ENCODE results near the gene CLIC4.

DNA sequence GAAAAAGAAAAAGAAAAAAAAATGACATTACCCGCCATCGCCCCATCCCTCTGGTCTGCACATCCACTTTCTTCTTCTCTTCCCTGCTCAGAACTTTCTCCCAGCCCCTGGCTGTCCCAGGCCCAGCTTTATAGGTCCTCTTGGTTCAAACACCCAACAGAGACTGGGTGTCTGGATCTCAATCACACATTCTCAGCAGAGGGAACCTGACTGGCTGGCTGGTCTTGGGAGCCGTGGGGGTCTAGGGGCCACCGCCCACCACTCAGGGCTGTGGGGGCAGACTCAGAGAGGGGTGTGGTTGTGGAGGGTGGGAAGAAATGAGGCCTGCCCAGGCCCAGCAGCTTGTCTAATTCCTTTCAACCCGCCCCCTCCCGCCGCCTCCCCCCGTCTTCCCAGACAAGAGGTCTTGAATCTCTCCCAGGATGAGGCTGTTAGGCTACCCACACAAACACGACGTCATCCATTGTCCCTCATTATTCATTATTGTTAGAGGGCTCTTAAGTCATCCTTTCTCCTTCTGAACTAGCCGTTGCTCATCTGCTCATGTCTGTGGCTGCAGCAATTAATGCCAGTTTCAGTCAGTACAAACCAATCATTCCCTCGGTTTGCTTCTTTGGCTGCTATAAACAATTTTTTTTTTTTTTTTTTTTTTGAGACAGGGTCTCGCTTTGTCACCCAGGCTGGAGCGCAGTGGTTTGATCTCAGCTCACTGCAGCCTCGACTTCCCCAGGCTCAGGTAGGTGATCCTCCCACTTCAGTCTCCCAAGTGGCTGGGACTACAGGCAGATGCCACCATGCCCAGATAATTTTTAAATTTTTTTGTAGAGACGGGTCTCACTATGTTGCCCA is 40.6 kb upstream of the CLIC4 start:
- TF ChIP-seq, protein P1, sequence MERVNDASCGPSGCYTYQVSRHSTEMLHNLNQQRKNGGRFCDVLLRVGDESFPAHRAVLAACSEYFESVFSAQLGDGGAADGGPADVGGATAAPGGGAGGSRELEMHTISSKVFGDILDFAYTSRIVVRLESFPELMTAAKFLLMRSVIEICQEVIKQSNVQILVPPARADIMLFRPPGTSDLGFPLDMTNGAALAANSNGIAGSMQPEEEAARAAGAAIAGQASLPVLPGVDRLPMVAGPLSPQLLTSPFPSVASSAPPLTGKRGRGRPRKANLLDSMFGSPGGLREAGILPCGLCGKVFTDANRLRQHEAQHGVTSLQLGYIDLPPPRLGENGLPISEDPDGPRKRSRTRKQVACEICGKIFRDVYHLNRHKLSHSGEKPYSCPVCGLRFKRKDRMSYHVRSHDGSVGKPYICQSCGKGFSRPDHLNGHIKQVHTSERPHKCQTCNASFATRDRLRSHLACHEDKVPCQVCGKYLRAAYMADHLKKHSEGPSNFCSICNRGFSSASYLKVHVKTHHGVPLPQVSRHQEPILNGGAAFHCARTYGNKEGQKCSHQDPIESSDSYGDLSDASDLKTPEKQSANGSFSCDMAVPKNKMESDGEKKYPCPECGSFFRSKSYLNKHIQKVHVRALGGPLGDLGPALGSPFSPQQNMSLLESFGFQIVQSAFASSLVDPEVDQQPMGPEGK (CRISPR knock-in tag; IDR thresholded peaks at IDR 0.05; ENCODE audit: borderline replicate concordance), result no peak
- TF ChIP-seq, protein P2, sequence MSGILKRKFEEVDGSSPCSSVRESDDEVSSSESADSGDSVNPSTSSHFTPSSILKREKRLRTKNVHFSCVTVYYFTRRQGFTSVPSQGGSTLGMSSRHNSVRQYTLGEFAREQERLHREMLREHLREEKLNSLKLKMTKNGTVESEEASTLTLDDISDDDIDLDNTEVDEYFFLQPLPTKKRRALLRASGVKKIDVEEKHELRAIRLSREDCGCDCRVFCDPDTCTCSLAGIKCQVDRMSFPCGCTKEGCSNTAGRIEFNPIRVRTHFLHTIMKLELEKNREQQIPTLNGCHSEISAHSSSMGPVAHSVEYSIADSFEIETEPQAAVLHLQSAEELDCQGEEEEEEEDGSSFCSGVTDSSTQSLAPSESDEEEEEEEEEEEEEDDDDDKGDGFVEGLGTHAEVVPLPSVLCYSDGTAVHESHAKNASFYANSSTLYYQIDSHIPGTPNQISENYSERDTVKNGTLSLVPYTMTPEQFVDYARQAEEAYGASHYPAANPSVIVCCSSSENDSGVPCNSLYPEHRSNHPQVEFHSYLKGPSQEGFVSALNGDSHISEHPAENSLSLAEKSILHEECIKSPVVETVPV (CRISPR knock-in tag; IDR thresholded peaks at IDR 0.05), result no peak
- TF ChIP-seq ZFP30 (CRISPR knock-in tag; IDR thresholded peaks at IDR 0.05) (no peak), BACH2 (CRISPR knock-in tag; IDR thresholded peaks at IDR 0.05; ENCODE audit: borderline replicate concordance) (no peak)
